Eye (tissue), 1 donor: ENCODE results near the gene SIK1.
"Not testable (repeated sequence)": the region's sequence is repeated elsewhere in the genome, so short reads cannot be mapped to it uniquely, and the experiment has no call there.

Experiments
- DNase-seq: peaks from one replicate; pipeline ENCODE4 v3.0.0-alpha.2; 2015

SIK1 gene

GRCh38 chr21:43383351-43383750 is 43.6 kb downstream of the SIK1 start:
- not testable (repeated sequence) for DNase-seq

- not testable (repeated sequence) for DNase-seq
Observed at GRCh38 chr21:43382902-43383301, 44.0 kb downstream of the SIK1 start.

- not testable (repeated sequence) for DNase-seq
Observed at GRCh38 chr21:43380852-43381533, 45.9 kb downstream of the SIK1 start.

GRCh38 chr21:43380337-43380736 is 46.6 kb downstream of the SIK1 start:
- not testable (repeated sequence) for DNase-seq

GRCh38 chr21:43379626-43380122 is 47.3 kb downstream of the SIK1 start:
- DNase-seq: not testable (repeated sequence)

- DNase-seq: no peak
Observed at GRCh38 chr21:43376478-43376882, 50.5 kb downstream of the SIK1 start.

GRCh38 chr21:43375837-43376477 is 51.0 kb downstream of the SIK1 start:
- no peak for DNase-seq

- DNase-seq: no peak
Observed at GRCh38 chr21:43375006-43375836, 51.7 kb downstream of the SIK1 start.

GRCh38 chr21:43374228-43374885 is 52.6 kb downstream of the SIK1 start:
- no peak for DNase-seq

GRCh38 chr21:43373362-43374227 is 53.3 kb downstream of the SIK1 start:
- DNase-seq: no peak

- no peak for DNase-seq
Observed at GRCh38 chr21:43372663-43373361, 54.1 kb downstream of the SIK1 start.

- DNase-seq: no peak
Observed at GRCh38 chr21:43371786-43372185, 55.1 kb downstream of the SIK1 start.

GRCh38 chr21:43370888-43371570 is 55.9 kb downstream of the SIK1 start:
- no peak for DNase-seq

- DNase-seq: no peak
Observed at GRCh38 chr21:43370091-43370658, 56.8 kb downstream of the SIK1 start.

- no peak for DNase-seq
Observed at GRCh38 chr21:43369596-43370090, 57.3 kb downstream of the SIK1 start.

GRCh38 chr21:43369124-43369523 is 57.8 kb downstream of the SIK1 start:
- peak; percentile 46 for DNase-seq

GRCh38 chr21:43368685-43369084 is 58.2 kb downstream of the SIK1 start:
- no peak for DNase-seq

- DNase-seq: no peak
Observed at GRCh38 chr21:43367859-43368258, 59.1 kb downstream of the SIK1 start.

GRCh38 chr21:43367296-43367695 is 59.6 kb downstream of the SIK1 start:
- DNase-seq: peak; percentile 65

- no peak for DNase-seq
Observed at GRCh38 chr21:43366656-43367055, 60.3 kb downstream of the SIK1 start.
